Adrenal gland (tissue), 5 donors: ENCODE results near the gene NXN.

Experiments
- CTCF ChIP-seq, 6 experiments: fragments of 450-650 bp in 4 of 6; fragments of 200-600 bp in 2 of 6; sonication (generic) in 1 of 6; IDR thresholded peaks; 1 replicate in 5 of 6; 2 replicates in 1 of 6; pipeline versions ENCODE4 v1.5.1 to v1.8.0; 2016 to 2021; ENCODE audit warnings: antibody characterized with exemption in 6 of 6, mild to moderate bottlenecking in 2 of 6, moderate library complexity in 1 of 6
- POLR2A ChIP-seq, 2 donors: fragments of 450-650 bp; IDR thresholded peaks; one replicate each; pipeline ENCODE4 v1.6.1; 2017; ENCODE audit warnings: antibody characterized with exemption in 2 of 2, mild to moderate bottlenecking in 2 of 2, moderate library complexity in 1 of 2
- donor health status: DM: no; HTN: no; CAD: no.

GRCh38 chr17:825216-825615 is 154.4 kb downstream of the NXN start:
- TF ChIP-seq POLR2A (IDR thresholded peaks at IDR 0.05) (no peak), CTCF (IDR thresholded peaks at IDR 0.05) (no peak)
